ENCODE measurements around the gene ATP1A1.

DNA sequence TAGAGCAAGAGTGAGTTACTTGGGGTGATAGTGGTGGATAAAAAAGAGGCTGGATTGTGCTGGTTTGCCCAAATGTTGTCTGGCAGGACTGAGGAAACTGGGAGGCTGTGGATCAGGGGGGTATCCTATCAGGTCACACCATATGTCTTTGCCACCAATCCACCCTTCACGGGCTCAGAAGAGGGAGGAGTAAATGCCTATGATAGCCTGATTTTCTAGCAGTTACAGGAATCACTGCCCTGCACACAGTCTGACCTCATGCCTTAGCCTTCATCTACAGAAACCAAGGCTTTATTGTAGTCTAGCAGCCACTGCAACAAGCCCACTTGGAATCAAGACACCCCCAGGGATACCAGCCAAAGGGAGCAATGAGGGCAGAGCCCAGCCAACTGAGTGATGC is 51.8 kb downstream of the ATP1A1 start:
- TF ChIP-seq, protein P1, sequence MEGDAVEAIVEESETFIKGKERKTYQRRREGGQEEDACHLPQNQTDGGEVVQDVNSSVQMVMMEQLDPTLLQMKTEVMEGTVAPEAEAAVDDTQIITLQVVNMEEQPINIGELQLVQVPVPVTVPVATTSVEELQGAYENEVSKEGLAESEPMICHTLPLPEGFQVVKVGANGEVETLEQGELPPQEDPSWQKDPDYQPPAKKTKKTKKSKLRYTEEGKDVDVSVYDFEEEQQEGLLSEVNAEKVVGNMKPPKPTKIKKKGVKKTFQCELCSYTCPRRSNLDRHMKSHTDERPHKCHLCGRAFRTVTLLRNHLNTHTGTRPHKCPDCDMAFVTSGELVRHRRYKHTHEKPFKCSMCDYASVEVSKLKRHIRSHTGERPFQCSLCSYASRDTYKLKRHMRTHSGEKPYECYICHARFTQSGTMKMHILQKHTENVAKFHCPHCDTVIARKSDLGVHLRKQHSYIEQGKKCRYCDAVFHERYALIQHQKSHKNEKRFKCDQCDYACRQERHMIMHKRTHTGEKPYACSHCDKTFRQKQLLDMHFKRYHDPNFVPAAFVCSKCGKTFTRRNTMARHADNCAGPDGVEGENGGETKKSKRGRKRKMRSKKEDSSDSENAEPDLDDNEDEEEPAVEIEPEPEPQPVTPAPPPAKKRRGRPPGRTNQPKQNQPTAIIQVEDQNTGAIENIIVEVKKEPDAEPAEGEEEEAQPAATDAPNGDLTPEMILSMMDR (IDR thresholded peaks at IDR 0.05; ENCODE audit: low read length) = no peak
- no peak for TF ChIP-seq EZH2 (IDR thresholded peaks at IDR 0.05; ENCODE audit: borderline replicate concordance, low read length)
